Neural progenitor cell (in vitro differentiated cells): ENCODE data around the gene ANK3. TPM values are rescaled to one million over a fixed set of nuclear protein-coding genes. Genes with fewer than 3 reads are reported as not detected.

ENCODE experiments used
- DNase-seq: peaks from one replicate; pipeline ENCODE4 v3.0.0-alpha.2; 2016; ENCODE audit warnings: low spot score
- H2AFZ ChIP-seq: fragments of 200-600 bp; sonication (generic); replicated peaks from 2 replicates; pipeline ENCODE4 v1.6.1; 2016; ENCODE audit warnings: antibody characterized with exemption
- H3F3A ChIP-seq: fragments of 200-600 bp; sonication (generic); 2 replicates; pipeline ENCODE4 v1.6.1; 2016; ENCODE audit warnings: antibody characterized with exemption, low read depth
- H3K27ac ChIP-seq: fragments of 200-600 bp; sonication (generic); 2 replicates; pipeline ENCODE4 v1.5.1; 2016; ENCODE audit warnings: mild to moderate bottlenecking
- H3K27me3 ChIP-seq: fragments of 200-600 bp; sonication (generic); 2 replicates; pipeline ENCODE4 v1.6.1; 2016; ENCODE audit warnings: mild to moderate bottlenecking, moderate library complexity
- H3K36me3 ChIP-seq: fragments of 200-600 bp; sonication (generic); 2 replicates; pipeline ENCODE4 v1.5.1; 2016
- H3K4me1 ChIP-seq: fragments of 200-600 bp; sonication (generic); 2 replicates; pipeline ENCODE4 v1.6.1; 2016; ENCODE audit warnings: mixed run types
- H3K4me2 ChIP-seq: fragments of 200-600 bp; sonication (generic); 2 replicates; pipeline ENCODE4 v1.6.1; 2016
- H3K4me3 ChIP-seq: fragments of 200-600 bp; sonication (generic); 2 replicates; pipeline ENCODE4 v1.5.1; 2016
- H3K79me2 ChIP-seq: fragments of 200-600 bp; sonication (generic); 2 replicates; pipeline ENCODE4 v1.6.1; 2016; ENCODE audit warnings: low read depth
- H3K9ac ChIP-seq: fragments of 200-600 bp; sonication (generic); 2 replicates; pipeline ENCODE4 v1.6.1; 2016
- H3K9me3 ChIP-seq: fragments of 200-600 bp; sonication (generic); 2 replicates; pipeline ENCODE4 v1.5.1; 2016; ENCODE audit warnings: low read depth
- H4K20me1 ChIP-seq: fragments of 200-600 bp; sonication (generic); 2 replicates; pipeline ENCODE4 v1.6.1; 2016; ENCODE audit warnings: low read depth
- H3K27ac Mint-ChIP-seq: 3 replicates; pipeline ENCODE4 v1.8.0; 2021; ENCODE audit warnings: mixed read lengths
- H3K27me3 Mint-ChIP-seq: 2 replicates; pipeline ENCODE4 v1.8.0; 2022; ENCODE audit warnings: low read depth, mild to moderate bottlenecking, inconsistent platforms, moderate library complexity, mixed read lengths; ENCODE audit not compliant: insufficient read depth
- H3K36me3 Mint-ChIP-seq: 3 replicates; pipeline ENCODE4 v1.8.0; 2021; ENCODE audit warnings: mixed read lengths
- H3K4me1 Mint-ChIP-seq: 3 replicates; pipeline ENCODE4 v1.8.0; 2021; ENCODE audit warnings: mixed read lengths
- H3K4me3 Mint-ChIP-seq: 3 replicates; pipeline ENCODE4 v1.8.0; 2021; ENCODE audit warnings: mild to moderate bottlenecking, moderate library complexity, mixed read lengths
- H3K9me3 Mint-ChIP-seq: 3 replicates; pipeline ENCODE4 v1.8.0; 2020; ENCODE audit warnings: mixed read lengths
- CTCF ChIP-seq: fragments of 200-600 bp; sonication (generic); IDR thresholded peaks from 2 replicates; pipeline ENCODE4 v1.5.1; 2017; ENCODE audit warnings: antibody characterized with exemption, mild to moderate bottlenecking
- EZH2 ChIP-seq: fragments of 200-600 bp; sonication (generic); IDR thresholded peaks from 2 replicates; pipeline ENCODE4 v1.6.1; 2017; ENCODE audit warnings: antibody characterized with exemption, mild to moderate bottlenecking, moderate library complexity
- EZH2phosphoT487 ChIP-seq: fragments of 200-600 bp; sonication (generic); IDR thresholded peaks from 2 replicates; pipeline ENCODE4 v1.6.1; 2017; ENCODE audit warnings: antibody characterized with exemption
- total RNA-seq: library from RNA; depleted of rRNA; stranded (reverse); fragments of >200 nt; gene quantifications from 2 replicates; pipeline ENCODE4 v1.2.3, GENCODE V29; 2015; ENCODE audit warnings: low replicate concordance

ANK3 gene
- total RNA-seq, 1 donor from 2014 or later = 54.1 TPM

GRCh38 chr10:60042914-60043313, 346.8 kb downstream of the ANK3 start:
- H3K9ac ChIP-seq = no peak overlapping the region
- H3K4me1 ChIP-seq = no peaks in the 10 kb centered on the region
- H3K27me3 Mint-ChIP-seq = no peaks in the 10 kb centered on the region
- H3K9me3 Mint-ChIP-seq = no peaks in the 10 kb centered on the region
- no peak overlapping the region for H3K27ac Mint-ChIP-seq
- H3K4me3 ChIP-seq = no peak overlapping the region
- TF ChIP-seq EZH2phosphoT487 = no peak
- no peak for TF ChIP-seq EZH2
- no peak for TF ChIP-seq CTCF
- H3K36me3 Mint-ChIP-seq = peaks cover 2% of the 10 kb centered on the region
- no peaks in the 10 kb centered on the region for H4K20me1 ChIP-seq
- no peak overlapping the region for H2AFZ ChIP-seq
- H3F3A ChIP-seq = no peaks in the 10 kb centered on the region
- H3K27ac ChIP-seq = no peak overlapping the region
- no peaks in the 10 kb centered on the region for H3K9me3 ChIP-seq
- no peaks in the 10 kb centered on the region for H3K79me2 ChIP-seq
- no peaks in the 10 kb centered on the region for H3K36me3 ChIP-seq
- no peak overlapping the region for H3K4me2 ChIP-seq
- H3K4me3 Mint-ChIP-seq = no peak overlapping the region
- H3K4me1 Mint-ChIP-seq = no peaks in the 10 kb centered on the region
- no peaks in the 10 kb centered on the region for H3K27me3 ChIP-seq
- DNase-seq = no peak

GRCh38 chr10:60042262-60042661, 347.4 kb downstream of the ANK3 start:
- H3K79me2 ChIP-seq = no peaks in the 10 kb centered on the region
- H3K4me1 Mint-ChIP-seq = no peaks in the 10 kb centered on the region
- no peak overlapping the region for H3K27ac ChIP-seq
- H3K4me1 ChIP-seq = no peaks in the 10 kb centered on the region
- no peaks in the 10 kb centered on the region for H3K27me3 ChIP-seq
- H3K9ac ChIP-seq = no peak overlapping the region
- no peak overlapping the region for H3K4me3 Mint-ChIP-seq
- no peak overlapping the region for H3K27ac Mint-ChIP-seq
- TF ChIP-seq CTCF = no peak
- TF ChIP-seq EZH2 = no peak
- TF ChIP-seq EZH2phosphoT487 = no peak
- no peaks in the 10 kb centered on the region for H3K36me3 ChIP-seq
- H2AFZ ChIP-seq = no peak overlapping the region
- no peaks in the 10 kb centered on the region for H3F3A ChIP-seq
- no peak overlapping the region for H3K4me3 ChIP-seq
- H4K20me1 ChIP-seq = no peaks in the 10 kb centered on the region
- H3K9me3 ChIP-seq = no peaks in the 10 kb centered on the region
- no peak for DNase-seq
- H3K9me3 Mint-ChIP-seq = no peaks in the 10 kb centered on the region
- H3K4me2 ChIP-seq = no peak overlapping the region
- H3K36me3 Mint-ChIP-seq = peaks cover 2% of the 10 kb centered on the region
- H3K27me3 Mint-ChIP-seq = peaks cover 2% of the 10 kb centered on the region

GRCh38 chr10:60041489-60042133, 348.1 kb downstream of the ANK3 start:
- no peak overlapping the region for H3K4me3 ChIP-seq
- H3K27ac Mint-ChIP-seq = no peak overlapping the region
- H2AFZ ChIP-seq = no peak overlapping the region
- H3K36me3 Mint-ChIP-seq = peaks cover 2% of the 10 kb centered on the region
- no peaks in the 10 kb centered on the region for H3K9me3 ChIP-seq
- no peak overlapping the region for H3K27ac ChIP-seq
- peaks cover 2% of the 10 kb centered on the region for H3K27me3 Mint-ChIP-seq
- no peaks in the 10 kb centered on the region for H4K20me1 ChIP-seq
- H3K79me2 ChIP-seq = no peaks in the 10 kb centered on the region
- H3K9me3 Mint-ChIP-seq = no peaks in the 10 kb centered on the region
- no peaks in the 10 kb centered on the region for H3K27me3 ChIP-seq
- TF ChIP-seq EZH2phosphoT487 = no peak
- TF ChIP-seq EZH2 = no peak
- TF ChIP-seq CTCF = no peak
- H3K4me2 ChIP-seq = no peak overlapping the region
- H3K4me3 Mint-ChIP-seq = no peak overlapping the region
- DNase-seq = no peak
- H3F3A ChIP-seq = no peaks in the 10 kb centered on the region
- H3K4me1 ChIP-seq = no peaks in the 10 kb centered on the region
- H3K4me1 Mint-ChIP-seq = no peaks in the 10 kb centered on the region
- H3K36me3 ChIP-seq = no peaks in the 10 kb centered on the region
- no peak overlapping the region for H3K9ac ChIP-seq
